HUES48 (cell line): ENCODE data around the gene PIEZO1.

Experiments
- H3K27ac ChIP-seq: one replicate; pipeline ENCODE4 v1.7.0; 2013; ENCODE audit warnings: low read depth, low read length, inconsistent platforms
- H3K27me3 ChIP-seq: 2 replicates; pipeline ENCODE4 v1.6.1; 2013; ENCODE audit warnings: mild to moderate bottlenecking, low read length; ENCODE audit not compliant: control insufficient read depth, insufficient read depth
- H3K36me3 ChIP-seq: 2 replicates; pipeline ENCODE4 v1.6.1; 2013; ENCODE audit warnings: low read length; ENCODE audit not compliant: control insufficient read depth, insufficient read depth
- H3K4me1 ChIP-seq: 2 replicates; pipeline ENCODE4 v1.6.1; 2013; ENCODE audit warnings: mild to moderate bottlenecking, low read length; ENCODE audit not compliant: control insufficient read depth, insufficient read depth
- H3K4me3 ChIP-seq: 2 replicates; pipeline ENCODE4 v1.5.1; 2013; ENCODE audit warnings: mild to moderate bottlenecking, low read depth, low read length
- H3K9ac ChIP-seq: 2 replicates; pipeline ENCODE4 v1.6.1; 2013; ENCODE audit warnings: mild to moderate bottlenecking, low read depth, low read length, moderate library complexity
- H3K9me3 ChIP-seq: 2 replicates; pipeline ENCODE4 v1.6.1; 2013; ENCODE audit warnings: low read length; ENCODE audit not compliant: control insufficient read depth, insufficient read depth

Gene PIEZO1

DNA sequence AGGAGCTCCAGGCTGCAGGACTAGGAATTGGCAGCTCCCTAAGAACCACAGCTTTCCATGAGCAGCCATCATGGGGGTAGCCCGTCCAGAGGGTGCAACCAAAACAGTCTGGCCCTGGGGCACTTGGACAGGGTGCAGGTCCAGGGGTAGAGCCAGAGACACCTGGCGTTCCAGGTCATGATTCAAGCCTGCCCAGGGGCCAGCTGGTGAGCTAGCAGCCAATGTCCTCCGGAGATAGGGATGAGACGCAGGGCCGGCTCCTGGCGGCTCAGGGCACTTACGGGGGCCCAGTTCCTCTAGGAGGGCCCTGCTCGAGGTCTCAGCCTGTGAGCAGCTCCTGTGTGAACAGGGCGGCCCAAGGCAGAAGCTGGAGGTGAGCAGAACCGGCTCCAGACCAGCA is 22.1 kb downstream of the PIEZO1 start:
- no peak overlapping the region for H3K4me3 ChIP-seq
- peaks cover 35% of the 10 kb centered on the region for H3K4me1 ChIP-seq
- no peak overlapping the region for H3K9ac ChIP-seq
- no peaks in the 10 kb centered on the region for H3K27me3 ChIP-seq
- H3K9me3 ChIP-seq = no peaks in the 10 kb centered on the region
- peak overlapping the region; percentile 75 for H3K27ac ChIP-seq
- H3K36me3 ChIP-seq = no peaks in the 10 kb centered on the region

DNA sequence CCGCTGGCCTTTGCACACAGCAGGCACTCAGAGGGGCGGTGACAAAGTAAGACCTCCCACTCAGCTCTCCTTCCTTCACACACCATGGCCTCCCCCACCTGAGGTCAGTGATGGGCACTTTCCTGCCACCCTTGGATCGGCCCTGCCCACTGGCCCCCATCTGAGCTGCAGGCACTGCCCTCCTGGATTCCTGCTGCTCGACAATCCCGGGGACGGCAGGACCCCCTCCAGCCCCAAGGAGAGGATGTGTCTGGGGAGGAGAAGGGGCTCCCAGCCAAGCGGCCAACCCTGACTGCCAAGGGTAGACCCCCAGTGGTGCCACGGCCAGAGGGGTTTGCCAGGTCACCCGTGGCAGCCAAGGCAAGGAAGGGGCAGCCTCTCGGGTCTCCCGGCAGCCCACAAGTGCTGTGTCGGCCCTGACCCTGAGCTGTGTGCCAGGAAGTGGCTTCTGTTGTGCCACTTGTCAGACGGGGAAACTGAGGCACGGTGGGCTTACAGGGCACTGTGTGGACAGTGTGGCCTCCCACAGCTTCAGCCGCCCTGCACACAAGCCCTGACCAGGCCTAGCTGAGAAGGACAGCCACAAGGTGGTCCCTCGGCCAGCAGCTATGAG is 22.7 kb downstream of the PIEZO1 start:
- no peak overlapping the region for H3K9ac ChIP-seq
- no peak overlapping the region for H3K27ac ChIP-seq
- peaks cover 34% of the 10 kb centered on the region for H3K4me1 ChIP-seq
- H3K27me3 ChIP-seq = no peaks in the 10 kb centered on the region
- no peaks in the 10 kb centered on the region for H3K36me3 ChIP-seq
- H3K4me3 ChIP-seq = no peak overlapping the region
- no peaks in the 10 kb centered on the region for H3K9me3 ChIP-seq

DNA sequence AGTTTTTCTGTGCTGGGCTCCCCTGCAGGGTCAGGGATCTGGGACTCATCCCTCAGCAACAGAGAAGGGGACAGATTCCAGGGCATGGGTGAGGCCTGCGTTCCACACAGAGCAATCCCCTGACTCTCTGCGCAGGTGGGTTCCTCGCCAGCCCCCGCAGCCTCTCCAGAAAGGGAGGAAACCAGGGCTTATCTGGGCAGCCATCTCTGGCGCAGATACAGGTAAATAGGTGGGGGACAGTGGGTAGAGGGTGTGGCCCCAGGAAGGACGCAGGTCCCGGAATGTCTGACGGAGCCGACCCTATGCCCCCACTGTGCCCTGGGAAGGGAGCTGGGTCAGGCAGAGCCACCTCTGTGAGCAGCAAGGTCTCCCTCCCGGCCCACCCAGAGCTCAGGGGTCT is 23.2 kb downstream of the PIEZO1 start:
- H3K9ac ChIP-seq = no peak overlapping the region
- no peak overlapping the region for H3K4me3 ChIP-seq
- H3K36me3 ChIP-seq = no peaks in the 10 kb centered on the region
- H3K27ac ChIP-seq = no peak overlapping the region
- H3K27me3 ChIP-seq = no peaks in the 10 kb centered on the region
- H3K9me3 ChIP-seq = no peaks in the 10 kb centered on the region
- peaks cover 34% of the 10 kb centered on the region for H3K4me1 ChIP-seq

DNA sequence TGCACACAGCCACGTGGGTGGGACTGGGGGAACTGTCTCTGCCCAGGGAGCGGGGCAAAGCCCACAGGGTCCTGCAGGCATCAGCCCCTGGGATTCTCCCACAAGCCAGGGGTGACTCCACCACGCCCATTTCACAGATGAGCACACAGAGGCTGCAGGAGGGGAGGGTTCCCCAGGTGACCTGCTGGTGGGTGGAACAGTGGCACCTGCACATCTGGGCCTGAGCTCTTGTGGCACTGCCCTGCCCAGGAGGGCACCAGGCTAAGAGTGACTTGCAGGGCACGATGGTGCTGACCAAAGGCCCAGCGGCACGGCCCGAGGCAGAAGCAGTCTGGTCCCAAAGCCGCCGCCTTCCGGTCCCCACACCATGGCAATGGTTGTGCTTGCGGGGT is 23.9 kb downstream of the PIEZO1 start:
- Histone ChIP-seq H3K36me3 (no peaks in the 10 kb centered on the region), H3K27me3 (no peaks in the 10 kb centered on the region), H3K4me1 (peaks cover 34% of the 10 kb centered on the region), H3K9me3 (no peaks in the 10 kb centered on the region), H3K9ac (no peak overlapping the region), H3K4me3 (no peak overlapping the region), H3K27ac (no peak overlapping the region)

DNA sequence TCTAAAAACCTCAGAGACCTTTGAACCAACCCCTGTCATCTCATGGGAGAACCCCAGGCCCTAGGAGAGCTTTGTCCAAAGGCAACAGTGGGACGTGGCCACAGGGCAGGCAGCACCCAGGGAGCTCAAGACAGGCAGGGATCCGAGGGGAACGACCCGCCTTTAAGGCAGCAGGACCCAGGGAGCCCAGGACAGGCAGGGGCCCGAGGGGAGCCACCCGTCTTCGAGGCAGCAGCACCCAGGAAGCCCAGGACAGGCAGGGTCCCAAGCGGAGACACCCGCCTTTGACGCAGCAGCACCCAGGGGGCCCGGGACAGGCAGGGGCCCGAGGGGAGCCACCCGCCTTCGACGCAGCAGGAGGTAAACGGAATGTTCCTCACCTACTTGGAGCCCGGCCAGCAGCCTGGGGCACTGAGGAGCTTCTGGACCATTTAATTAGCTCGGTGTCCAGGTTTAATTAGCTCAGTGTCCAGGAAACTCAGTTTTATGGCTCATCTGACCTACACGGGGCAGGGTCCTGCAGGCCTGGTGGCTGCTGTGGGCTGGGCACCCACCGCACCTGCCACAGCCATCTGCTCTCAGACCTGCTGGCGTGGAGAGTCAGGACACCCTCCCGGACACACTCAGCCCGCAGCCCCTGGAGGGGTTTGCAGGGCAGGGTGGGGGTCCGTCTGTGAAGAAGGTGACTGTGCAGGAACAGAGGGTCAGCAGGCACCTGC is 24.4 kb downstream of the PIEZO1 start:
- Histone ChIP-seq H3K27ac (peak overlapping the region; percentile 67), H3K27me3 (no peaks in the 10 kb centered on the region), H3K36me3 (no peaks in the 10 kb centered on the region), H3K4me1 (peaks cover 34% of the 10 kb centered on the region), H3K4me3 (no peak overlapping the region), H3K9ac (no peak overlapping the region), H3K9me3 (no peaks in the 10 kb centered on the region)

DNA sequence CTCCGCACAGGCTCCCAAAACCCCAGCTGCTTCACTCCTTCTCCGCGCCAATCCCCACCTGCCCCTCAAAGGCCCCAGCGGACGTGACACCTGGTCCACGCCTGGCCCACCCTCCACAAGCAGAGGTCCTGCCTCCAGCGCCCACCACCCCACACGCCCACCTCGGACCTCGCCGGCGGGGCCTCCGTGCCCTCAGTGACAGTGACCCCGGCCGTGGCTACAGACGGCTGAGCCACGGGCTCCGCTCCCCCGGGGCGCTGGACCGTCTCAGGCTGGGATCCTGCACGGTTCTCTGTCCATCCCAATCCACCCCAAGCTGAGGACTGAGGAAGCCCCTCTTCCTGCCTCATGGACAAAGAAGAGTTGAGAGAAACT is 25.1 kb downstream of the PIEZO1 start:
- Histone ChIP-seq H3K9me3 (no peaks in the 10 kb centered on the region), H3K27ac (peak overlapping the region; percentile 67), H3K9ac (no peak overlapping the region), H3K4me3 (no peak overlapping the region), H3K36me3 (no peaks in the 10 kb centered on the region), H3K4me1 (peaks cover 34% of the 10 kb centered on the region), H3K27me3 (no peaks in the 10 kb centered on the region)

DNA sequence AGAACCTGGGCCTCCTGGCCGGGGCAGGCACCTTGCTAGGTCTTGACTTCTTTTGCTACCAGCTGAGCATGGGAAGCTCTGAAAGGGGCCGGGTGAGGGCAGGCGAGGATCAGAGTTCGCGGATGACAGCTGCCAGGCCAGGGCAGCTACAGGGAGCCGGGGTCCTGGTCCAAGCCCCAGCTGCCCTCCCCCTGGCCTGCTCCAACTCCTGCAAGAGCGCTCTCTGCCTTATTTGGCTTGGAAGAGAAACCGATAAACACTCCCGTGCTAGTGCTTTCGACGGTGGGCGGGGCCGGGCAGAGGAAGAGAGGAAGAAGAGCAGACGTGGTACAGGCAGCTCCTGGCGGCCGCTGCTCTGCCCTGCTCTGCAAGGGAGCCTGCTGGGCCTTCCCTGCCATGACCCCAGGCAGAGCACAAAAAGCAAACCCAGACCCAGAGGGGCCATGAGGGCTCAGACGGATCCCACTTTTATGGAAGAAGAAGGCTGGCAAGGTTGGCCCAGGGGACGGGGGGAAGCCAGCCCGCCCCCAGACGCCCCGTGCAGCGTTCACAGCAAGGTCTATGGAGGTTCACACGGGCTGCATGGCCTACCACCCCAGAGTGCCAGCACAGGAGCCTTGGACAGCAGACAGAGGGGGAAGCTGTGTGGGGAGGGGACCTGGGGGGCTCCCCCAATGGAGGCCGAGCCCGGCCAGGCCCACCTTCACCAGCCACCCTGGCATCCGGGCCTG is 25.6 kb downstream of the PIEZO1 start:
- H3K4me1 ChIP-seq = peaks cover 35% of the 10 kb centered on the region
- H3K27ac ChIP-seq = peak overlapping the region; percentile 67
- H3K27me3 ChIP-seq = no peaks in the 10 kb centered on the region
- H3K36me3 ChIP-seq = no peaks in the 10 kb centered on the region
- H3K9me3 ChIP-seq = no peaks in the 10 kb centered on the region
- H3K4me3 ChIP-seq = no peak overlapping the region
- no peak overlapping the region for H3K9ac ChIP-seq

DNA sequence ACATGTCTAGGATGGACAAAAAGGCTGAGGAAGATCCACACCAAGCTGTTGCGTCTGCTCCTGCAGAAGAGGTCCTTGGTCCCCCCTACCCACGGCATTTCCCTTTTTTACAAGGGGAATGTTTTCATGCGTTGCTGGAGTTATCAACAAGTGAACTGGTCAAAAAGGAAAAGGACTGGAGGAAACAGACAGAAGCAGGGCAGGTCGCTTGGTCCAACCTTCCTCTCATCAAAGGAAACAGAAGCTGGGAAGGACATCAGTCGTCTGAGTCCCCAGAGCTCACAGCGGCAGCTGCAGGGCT is 26.1 kb downstream of the PIEZO1 start:
- no peak overlapping the region for H3K4me3 ChIP-seq
- no peaks in the 10 kb centered on the region for H3K9me3 ChIP-seq
- H3K27ac ChIP-seq = peak overlapping the region; percentile 67
- H3K9ac ChIP-seq = no peak overlapping the region
- H3K27me3 ChIP-seq = no peaks in the 10 kb centered on the region
- H3K4me1 ChIP-seq = peaks cover 31% of the 10 kb centered on the region
- H3K36me3 ChIP-seq = no peaks in the 10 kb centered on the region

DNA sequence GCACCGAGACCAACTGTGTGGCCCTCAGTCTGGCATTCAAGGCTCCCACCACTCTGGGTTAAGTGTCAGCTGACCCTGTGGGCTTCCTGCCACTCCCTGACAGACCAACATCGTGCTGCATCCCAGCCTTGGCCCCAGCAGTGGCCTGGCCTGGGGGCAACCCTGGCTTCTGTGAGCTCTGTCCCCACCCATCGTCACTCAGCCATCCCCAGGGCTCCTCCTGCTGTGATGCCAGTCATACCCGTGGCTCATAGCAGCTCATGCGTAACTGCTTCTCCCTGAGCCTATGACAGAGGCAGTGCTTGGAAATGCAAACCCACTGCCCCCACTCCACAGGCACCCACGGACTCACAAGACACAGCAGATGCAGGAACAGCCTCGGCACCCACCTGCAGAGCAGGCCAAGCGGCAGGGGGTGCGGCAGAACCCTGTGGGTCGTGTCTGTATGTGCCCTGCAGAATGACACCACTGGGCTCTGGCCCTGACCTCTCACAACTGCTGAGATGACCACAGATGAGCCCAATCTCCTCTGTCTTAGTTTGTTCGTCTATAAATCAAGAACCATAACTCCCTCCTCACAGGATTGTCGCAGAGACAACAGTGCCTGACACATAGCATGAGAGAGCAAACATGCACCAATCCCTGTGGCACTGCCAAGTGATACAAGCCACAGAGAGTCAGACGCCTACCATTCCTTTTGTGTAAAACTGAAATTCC is 26.6 kb downstream of the PIEZO1 start:
- no peaks in the 10 kb centered on the region for H3K27me3 ChIP-seq
- no peak overlapping the region for H3K27ac ChIP-seq
- no peaks in the 10 kb centered on the region for H3K9me3 ChIP-seq
- H3K9ac ChIP-seq = no peak overlapping the region
- H3K36me3 ChIP-seq = no peaks in the 10 kb centered on the region
- H3K4me3 ChIP-seq = no peak overlapping the region
- peaks cover 26% of the 10 kb centered on the region; the same call in 1 of the 2 replicates for H3K4me1 ChIP-seq

DNA sequence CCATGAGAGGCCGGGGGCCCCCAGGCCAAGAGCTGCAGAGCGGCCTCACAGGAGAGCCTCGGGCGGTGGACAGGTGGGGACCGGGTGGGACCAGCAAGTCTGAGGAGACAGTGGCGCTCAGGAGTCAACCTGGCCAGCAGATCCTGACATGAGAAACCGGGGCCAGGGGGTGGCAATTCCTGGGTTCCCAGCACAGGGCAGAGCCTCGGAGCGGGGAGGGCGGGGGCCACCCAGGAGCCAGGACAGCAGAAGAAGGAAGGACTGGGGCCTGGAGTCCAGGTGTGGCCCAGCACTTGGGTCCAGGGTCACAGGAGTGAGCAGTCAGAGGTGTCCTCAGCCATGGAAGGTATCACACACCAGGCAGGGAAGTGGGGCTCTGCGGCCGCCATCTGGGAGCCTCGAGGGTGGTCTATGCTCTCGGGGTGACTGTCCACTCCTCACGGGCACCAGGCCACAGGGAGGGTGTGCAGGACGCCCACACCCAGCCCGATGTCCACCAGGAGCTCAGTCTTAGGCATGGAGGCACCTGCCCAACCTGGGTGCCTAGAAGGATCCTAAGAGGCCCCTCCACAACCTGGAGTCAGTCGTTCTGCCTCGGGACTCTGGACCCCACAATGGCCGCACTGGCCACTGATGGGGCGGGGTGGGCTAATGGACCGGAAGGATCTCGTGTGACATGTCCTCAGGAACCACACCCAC is 29.1 kb downstream of the PIEZO1 start:
- Histone ChIP-seq H3K27me3 (no peaks in the 10 kb centered on the region), H3K9ac (no peak overlapping the region), H3K4me3 (no peak overlapping the region), H3K4me1 (peaks cover 15% of the 10 kb centered on the region; the same call in 1 of the 2 replicates), H3K9me3 (no peaks in the 10 kb centered on the region), H3K27ac (no peak overlapping the region), H3K36me3 (no peaks in the 10 kb centered on the region)
